ENCODE results near the gene CYBC1.

Gene CYBC1

GRCh38 chr17:82450357-82451106 is at the start of gene CYBC1:
Gene CYBC1 (minus strand): TSS chr17:82450752. CDS start chr17:82449254, 1,498 bp downstream.
- in situ Hi-C loops (cut with MboI; ENCODE audit: low sequenced_read_pairs), result no loop called here

GRCh38 chr17:82497483-82498405 is 47.2 kb upstream of the CYBC1 start:
- in situ Hi-C loops (cut with MboI; ENCODE audit: low sequenced_read_pairs), result no loop called here

GRCh38 chr17:82496529-82497434 is 46.2 kb upstream of the CYBC1 start:
- in situ Hi-C loops (cut with MboI; ENCODE audit: low sequenced_read_pairs), result no loop called here

- in situ Hi-C loops (cut with MboI; ENCODE audit: low sequenced_read_pairs), result no loop called here
Measured at GRCh38 chr17:82495844-82496528, 45.4 kb upstream of the CYBC1 start.

GRCh38 chr17:82494236-82495055 is 43.9 kb upstream of the CYBC1 start:
- in situ Hi-C loops (cut with MboI; ENCODE audit: low sequenced_read_pairs), result no loop called here

- in situ Hi-C loops (cut with MboI; ENCODE audit: low sequenced_read_pairs), result no loop called here
Measured at GRCh38 chr17:82493226-82493781, 42.8 kb upstream of the CYBC1 start.

- in situ Hi-C loops (cut with MboI; ENCODE audit: low sequenced_read_pairs), result no loop called here
Measured at GRCh38 chr17:82492643-82493225, 42.2 kb upstream of the CYBC1 start.

GRCh38 chr17:82491533-82491932 is 41.0 kb upstream of the CYBC1 start:
- in situ Hi-C loops (cut with MboI; ENCODE audit: low sequenced_read_pairs), result no loop called here

GRCh38 chr17:82491196-82491530 is 40.6 kb upstream of the CYBC1 start:
- in situ Hi-C loops (cut with MboI; ENCODE audit: low sequenced_read_pairs), result no loop called here

GRCh38 chr17:82490512-82491195 is 40.1 kb upstream of the CYBC1 start:
- in situ Hi-C loops (cut with MboI; ENCODE audit: low sequenced_read_pairs), result no loop called here

- in situ Hi-C loops (cut with MboI; ENCODE audit: low sequenced_read_pairs), result no loop called here
Measured at GRCh38 chr17:82489851-82490511, 39.4 kb upstream of the CYBC1 start.

- in situ Hi-C loops (cut with MboI; ENCODE audit: low sequenced_read_pairs), result no loop called here
Measured at GRCh38 chr17:82489117-82489516, 38.6 kb upstream of the CYBC1 start.

- in situ Hi-C loops (cut with MboI; ENCODE audit: low sequenced_read_pairs), result no loop called here
Measured at GRCh38 chr17:82487910-82488309, 37.4 kb upstream of the CYBC1 start.

GRCh38 chr17:82486231-82487094 is 35.9 kb upstream of the CYBC1 start:
- in situ Hi-C loops (cut with MboI; ENCODE audit: low sequenced_read_pairs), result no loop called here

GRCh38 chr17:82483836-82484235 is 33.3 kb upstream of the CYBC1 start:
- in situ Hi-C loops (cut with MboI; ENCODE audit: low sequenced_read_pairs), result no loop called here

GRCh38 chr17:82483204-82483660 is 32.7 kb upstream of the CYBC1 start:
- in situ Hi-C loops (cut with MboI; ENCODE audit: low sequenced_read_pairs), result no loop called here

GRCh38 chr17:82480318-82480717 is 29.8 kb upstream of the CYBC1 start:
- in situ Hi-C loops (cut with MboI; ENCODE audit: low sequenced_read_pairs), result no loop called here

Measured in HL-60/S4 treated with phorbol 12-myristate 13-acetate at 8.2 ng/mL for 4 days and 3 days (cell line).